SK-N-SH treated with all-trans-retinoic acid at 6 μM for 48 hours (cell line): ENCODE data around the gene WEE2.
A peak's percentile ranks its signal among the peaks of the same experiment; 100 is the strongest.

ENCODE experiments used
- ATAC-seq: fragments of 200-7000 bp; cut with Tn5 transposase; 3 replicates; pipeline ENCODE4 v1.9.1; 2020; ENCODE audit warnings: mild to moderate bottlenecking, moderate library complexity
- ARNTL ChIP-seq: fragments of 450-650 bp; formaldehyde crosslinking; IDR thresholded peaks from 2 replicates; pipeline ENCODE4 v1.5.0; 2020; ENCODE audit warnings: low read depth, mild to moderate bottlenecking, moderate library complexity, borderline replicate concordance
- BACH2 ChIP-seq: fragments of 250-450 bp; sonication (Bioruptor Pico); IDR thresholded peaks from 2 replicates; pipeline ENCODE4 v1.9.0; 2021; ENCODE audit warnings: mild to moderate bottlenecking, borderline replicate concordance
- CREB5 ChIP-seq: fragments of 250-450 bp; sonication (Bioruptor Pico); IDR thresholded peaks from 2 replicates; pipeline ENCODE4 v1.5.1; 2020; ENCODE audit warnings: low read depth, mild to moderate bottlenecking, moderate library complexity
- CSDC2 ChIP-seq: fragments of 250-450 bp; sonication (Bioruptor Pico); IDR thresholded peaks from 2 replicates; pipeline ENCODE4 v1.5.0; 2020; ENCODE audit warnings: mild to moderate bottlenecking, moderate library complexity
- CSRNP3 ChIP-seq: fragments of 250-450 bp; sonication (Bioruptor Pico); IDR thresholded peaks from 2 replicates; pipeline ENCODE4 v1.5.1; 2021; ENCODE audit warnings: mild to moderate bottlenecking, moderate library complexity
- ESRRG ChIP-seq: fragments of 250-450 bp; sonication (Bioruptor Pico); IDR thresholded peaks from 2 replicates; pipeline ENCODE4 v1.6.1; 2021; ENCODE audit warnings: mild to moderate bottlenecking
- ISL1 ChIP-seq: fragments of 250-450 bp; sonication (Bioruptor Pico); IDR thresholded peaks from 2 replicates; pipeline ENCODE4 v2.1.2; 2022; ENCODE audit warnings: mild to moderate bottlenecking, moderate library complexity
- OSR1 ChIP-seq: fragments of 250-450 bp; sonication (Bioruptor Pico); IDR thresholded peaks from 2 replicates; pipeline ENCODE4 v1.8.0; 2022; ENCODE audit warnings: moderate library complexity, mild to moderate bottlenecking, inconsistent platforms
- PATZ1 ChIP-seq: fragments of 250-450 bp; sonication (Bioruptor Pico); IDR thresholded peaks from 2 replicates; pipeline ENCODE4 v1.8.0; 2020; ENCODE audit warnings: mild to moderate bottlenecking, moderate library complexity, borderline replicate concordance
- POU6F1 ChIP-seq: fragments of 250-450 bp; sonication (Bioruptor Pico); IDR thresholded peaks from 2 replicates; pipeline ENCODE4 v1.8.0; 2021; ENCODE audit warnings: low read depth, mild to moderate bottlenecking, moderate library complexity, borderline replicate concordance
- PPARA ChIP-seq: fragments of 250-450 bp; sonication (Bioruptor Pico); IDR thresholded peaks from 2 replicates; pipeline ENCODE4 v1.5.0; 2020; ENCODE audit warnings: mild to moderate bottlenecking, borderline replicate concordance
- RARB ChIP-seq: fragments of 250-450 bp; sonication (Bioruptor Pico); IDR thresholded peaks from 2 replicates; pipeline ENCODE4 v1.8.0; 2021; ENCODE audit warnings: mild to moderate bottlenecking, moderate library complexity
- SNAI2 ChIP-seq: fragments of 250-450 bp; sonication (Bioruptor Pico); IDR thresholded peaks from 2 replicates; pipeline ENCODE4 v1.5.0; 2020; ENCODE audit warnings: mild to moderate bottlenecking, moderate library complexity
- TCF4 ChIP-seq: fragments of 250-450 bp; sonication (Bioruptor Pico); IDR thresholded peaks from 2 replicates; pipeline ENCODE4 v1.8.0; 2021; ENCODE audit warnings: mild to moderate bottlenecking, moderate library complexity, borderline replicate concordance
- TOX ChIP-seq: fragments of 250-450 bp; sonication (Bioruptor Pico); IDR thresholded peaks from 2 replicates; pipeline ENCODE4 v1.8.0; 2021; ENCODE audit warnings: mild to moderate bottlenecking, moderate library complexity, borderline replicate concordance
- TSHZ2 ChIP-seq: fragments of 250-450 bp; sonication (Bioruptor Pico); IDR thresholded peaks from 2 replicates; pipeline ENCODE4 v1.5.0; 2020; ENCODE audit warnings: mild to moderate bottlenecking, moderate library complexity
- ZC3H10 ChIP-seq: fragments of 250-450 bp; sonication (Bioruptor Pico); IDR thresholded peaks from 2 replicates; pipeline ENCODE4 v1.5.1; 2021; ENCODE audit warnings: mild to moderate bottlenecking, moderate library complexity
- ZFP30 ChIP-seq: fragments of 450-650 bp; formaldehyde crosslinking; IDR thresholded peaks from 2 replicates; pipeline ENCODE4 v1.5.0; 2022; ENCODE audit warnings: mild to moderate bottlenecking, moderate library complexity
- ZNF565 ChIP-seq: fragments of 450-650 bp; formaldehyde crosslinking; conservative IDR thresholded peaks from 2 replicates; pipeline ENCODE4 v1.5.0; 2020; ENCODE audit warnings: low read depth, mild to moderate bottlenecking, moderate library complexity
- ZNF70 ChIP-seq: fragments of 450-650 bp; formaldehyde crosslinking; IDR thresholded peaks from 2 replicates; pipeline ENCODE4 v1.5.0; 2020; ENCODE audit warnings: mild to moderate bottlenecking, moderate library complexity
- ZNF8 ChIP-seq: fragments of 450-650 bp; formaldehyde crosslinking; IDR thresholded peaks from 2 replicates; pipeline ENCODE4 v1.5.0; 2020; ENCODE audit warnings: mild to moderate bottlenecking, moderate library complexity

WEE2 gene

GRCh38 chr7:141674171-141674671, 33.9 kb upstream of the WEE2 start:
- ATAC-seq, result peak; percentile 22; the same call in 1 of the 3 replicates
- TF ChIP-seq TOX (CRISPR knock-in tag) (no peak), ZNF565 (CRISPR knock-in tag) (no peak), ISL1 (CRISPR knock-in tag) (no peak), ESRRG (CRISPR knock-in tag) (no peak), CREB5 (no peak), OSR1 (no peak), SNAI2 (CRISPR knock-in tag) (no peak), BACH2 (no peak), CSDC2 (CRISPR knock-in tag) (no peak), ZC3H10 (CRISPR knock-in tag) (no peak), CSRNP3 (CRISPR knock-in tag) (no peak), RARB (no peak), ZNF8 (CRISPR knock-in tag) (no peak), PPARA (CRISPR knock-in tag) (no peak), ZFP30 (CRISPR knock-in tag) (no peak), PATZ1 (no peak), ARNTL (no peak)

GRCh38 chr7:141674702-141675101, 33.5 kb upstream of the WEE2 start:
- ATAC-seq, result peak; percentile 77
- TF ChIP-seq ESRRG (CRISPR knock-in tag) (no peak), ZNF565 (CRISPR knock-in tag) (no peak)
- TF ChIP-seq, all 23 proteins: peak for 0

- TF ChIP-seq ZNF565 (CRISPR knock-in tag) (no peak), TCF4 (CRISPR knock-in tag) (no peak), ESRRG (CRISPR knock-in tag) (no peak), ARNTL (no peak)
Measured at GRCh38 chr7:141675436-141676215, 32.5 kb upstream of the WEE2 start.

GRCh38 chr7:141676618-141677017, 31.5 kb upstream of the WEE2 start:
- no peak for TF ChIP-seq ISL1 (CRISPR knock-in tag)
- no peak for TF ChIP-seq ZFP30 (CRISPR knock-in tag)
- no peak for TF ChIP-seq POU6F1 (CRISPR knock-in tag)
- no peak for TF ChIP-seq CREB5
- no peak for TF ChIP-seq ZNF70 (CRISPR knock-in tag)
- no peak for TF ChIP-seq SNAI2 (CRISPR knock-in tag)
- TF ChIP-seq TSHZ2 (CRISPR knock-in tag), result no peak
- no peak for TF ChIP-seq TOX (CRISPR knock-in tag)
- no peak for ATAC-seq

More at GRCh38 chr7:141675436-141676215, 32.5 kb upstream of the WEE2 start:
- no peak for ATAC-seq
